Gastroesophageal sphincter (tissue), 3 donors: Measurements from ENCODE around the gene LMTK3.

ENCODE experiments used
- CTCF ChIP-seq, 4 experiments: fragments of 200-600 bp in 2 of 4; fragments of 450-650 bp in 2 of 4; sonication (generic) in 1 of 4; IDR thresholded peaks; one replicate each; pipeline ENCODE4 v1.5.1; 2017 to 2019; ENCODE audit warnings: antibody characterized with exemption in 4 of 4, mild to moderate bottlenecking in 2 of 4, moderate library complexity in 2 of 4
- EP300 ChIP-seq: sonication (generic); formaldehyde crosslinking; IDR thresholded peaks from one replicate; pipeline ENCODE4 v1.6.1; 2017; ENCODE audit warnings: antibody characterized with exemption, mild to moderate bottlenecking
- POLR2A ChIP-seq, 2 donors: fragments of 450-650 bp; IDR thresholded peaks; one replicate each; pipeline ENCODE4 v1.6.1; 2017; ENCODE audit warnings: antibody characterized with exemption in 2 of 2, mild to moderate bottlenecking in 2 of 2, moderate library complexity in 1 of 2
- POLR2AphosphoS5 ChIP-seq: sonication (generic); formaldehyde crosslinking; IDR thresholded peaks from one replicate; pipeline ENCODE4 v1.6.1; 2017; ENCODE audit warnings: antibody characterized with exemption

GRCh38 chr19:48444936-48445200 is 66.8 kb downstream of the LMTK3 start:
- TF ChIP-seq POLR2AphosphoS5 (no peak), CTCF (IDR thresholded peaks at IDR 0.05) (no peak), EP300 (no peak), POLR2A (IDR thresholded peaks at IDR 0.05) (no peak)
